GM23248 (cell line): ENCODE measurements around the gene ZBTB12.

Experiments used
- EZH2 ChIP-seq: fragments of 200-600 bp; sonication (generic); IDR thresholded peaks from 2 replicates; pipeline ENCODE4 v1.6.1; 2018; ENCODE audit warnings: antibody characterized with exemption, mild to moderate bottlenecking; ENCODE audit not compliant: insufficient read depth, poor library complexity, severe bottlenecking
- EZH2phosphoT487 ChIP-seq: fragments of 200-600 bp; sonication (generic); IDR thresholded peaks from 2 replicates; pipeline ENCODE4 v1.6.1; 2018; ENCODE audit warnings: antibody characterized with exemption, moderate library complexity, mild to moderate bottlenecking, low read depth; ENCODE audit not compliant: insufficient read depth

DNA sequence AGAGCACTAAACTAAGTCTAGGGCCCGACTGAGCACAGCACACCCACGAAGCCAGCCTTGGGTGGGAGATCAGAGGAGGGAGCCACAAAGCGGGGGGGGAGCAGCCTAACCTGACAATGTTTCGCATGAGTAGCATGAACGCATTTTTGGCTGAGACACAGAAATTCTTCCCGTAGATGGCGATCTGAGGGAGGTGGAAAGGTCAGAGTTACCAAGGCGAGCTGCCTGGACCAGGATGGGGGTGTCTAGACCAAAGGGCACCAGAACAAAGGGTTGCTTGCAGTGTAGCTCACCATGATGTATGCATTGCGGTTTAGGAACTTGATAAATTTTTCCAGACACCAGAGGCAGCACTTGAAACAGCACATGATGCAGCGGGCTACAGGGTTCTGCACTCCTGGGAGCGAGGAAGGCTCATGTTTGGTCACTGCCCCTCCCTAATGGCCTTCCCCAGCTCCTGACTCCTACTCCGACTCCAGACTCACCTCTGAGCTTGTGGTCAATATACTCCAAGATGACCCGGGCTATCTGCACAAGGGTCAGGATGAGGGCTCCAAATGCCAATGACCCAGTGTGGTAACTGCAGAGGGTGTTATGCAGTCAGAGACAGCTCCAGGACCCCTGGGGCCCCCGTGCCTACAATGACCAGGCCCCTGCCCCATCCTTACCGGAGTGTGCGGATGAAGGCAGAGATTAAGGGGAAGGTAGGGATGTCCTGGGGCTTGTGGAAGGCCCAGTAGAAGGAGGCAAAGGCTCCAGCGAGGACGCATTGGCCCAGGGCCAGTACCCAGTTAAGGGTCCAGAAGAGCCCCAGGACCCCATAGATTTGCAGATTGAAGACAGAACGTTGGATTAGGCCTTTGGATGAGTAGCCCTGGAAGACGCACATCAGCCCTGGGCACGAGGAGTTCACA is 36.4 kb downstream of the ZBTB12 start:
- TF ChIP-seq EZH2, result no peak
- TF ChIP-seq EZH2phosphoT487, result no peak
